Activated CD4-positive, alpha-beta T cell treated with anti-CD3 and anti-CD28 coated beads for 24 hours (primary cell): ENCODE results near the gene GET4.

ENCODE experiments used
- DNase-seq, 2 donors: peaks; one replicate each; pipeline ENCODE4 v3.0.0-alpha.2; 2020; ENCODE audit warnings: low read depth in 2 of 2

Gene GET4

GRCh38 chr7:945556-946255, 69.4 kb downstream of the GET4 start:
- DNase-seq = no peak
